Activated CD8-positive, alpha-beta memory T cell treated with anti-CD3 and anti-CD28 coated beads, Interleukin-2, amount 50 U/mL, for 24 hours (primary cell): ENCODE measurements around the gene VTI1A.

Source experiments
- DNase-seq: peaks from one replicate; pipeline ENCODE4 v3.0.0-alpha.2; 2020; ENCODE audit errors: extremely low read depth

VTI1A gene

DNA sequence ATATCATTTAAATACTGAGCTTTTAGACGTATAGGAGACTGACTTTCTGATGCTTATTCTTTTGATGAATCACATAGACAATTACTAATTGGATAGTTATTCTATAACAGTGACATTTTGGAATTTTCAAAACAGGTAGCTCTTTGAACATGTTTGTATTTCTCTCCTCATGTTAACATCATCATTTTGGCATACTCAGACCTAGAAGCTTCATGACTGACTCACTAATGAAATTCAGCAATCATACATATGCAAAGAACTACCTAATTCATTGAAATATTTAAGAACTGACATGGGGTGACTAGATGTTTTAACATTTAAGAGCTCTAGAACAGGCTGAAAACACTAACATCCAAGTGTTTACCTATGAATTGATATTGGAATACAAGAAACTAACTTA lies 192.3 kb downstream of the VTI1A start:
- no peak for DNase-seq

DNA sequence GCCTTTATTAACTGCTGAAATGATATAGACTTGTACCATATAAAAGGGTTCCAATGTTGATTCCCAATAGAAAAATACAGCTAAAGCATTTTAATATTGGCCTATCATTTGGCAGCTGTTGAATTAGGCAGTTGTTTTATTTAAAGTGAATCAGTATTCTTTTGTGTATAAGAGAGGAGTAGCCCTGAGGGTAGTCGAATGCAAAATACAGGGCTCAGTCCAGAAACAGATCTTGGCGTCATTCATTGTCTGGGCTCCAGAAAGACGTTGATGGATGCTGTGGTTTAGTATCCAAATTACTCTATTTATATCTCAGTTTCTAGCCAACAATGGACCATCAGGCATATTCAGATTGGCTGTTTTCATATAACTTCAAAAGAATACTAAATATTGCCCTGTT lies 193.6 kb downstream of the VTI1A start:
- DNase-seq = no peak

DNA sequence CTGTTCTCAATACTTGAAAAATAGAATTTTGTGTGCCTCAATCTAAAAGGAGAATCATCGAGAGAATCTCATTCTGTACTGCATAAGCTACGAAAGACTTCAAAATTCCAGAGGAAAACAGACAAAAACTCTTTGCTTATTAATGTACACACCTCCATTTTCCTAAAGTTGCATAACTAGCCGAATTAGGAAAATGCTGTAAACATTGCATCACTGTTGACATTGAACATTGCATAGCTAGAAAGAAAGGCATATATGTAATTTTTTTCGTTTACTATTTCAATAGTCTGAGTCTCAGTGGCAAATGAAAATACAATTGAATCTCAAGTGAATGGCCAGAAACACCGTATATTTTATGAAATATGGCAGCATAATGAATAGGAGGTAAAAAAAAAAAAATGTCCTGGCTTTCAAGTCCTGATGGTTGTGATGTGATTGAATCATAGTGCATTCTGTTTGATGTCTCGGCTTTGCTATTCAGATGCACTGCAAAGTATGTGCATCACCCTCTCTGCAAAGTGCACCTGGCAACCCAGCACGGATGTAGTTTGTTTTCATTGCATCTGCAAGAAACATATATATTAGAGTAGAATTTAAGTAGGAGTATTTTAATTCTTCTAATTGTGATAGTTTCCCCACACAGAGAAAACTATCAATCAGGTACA lies 196.7 kb downstream of the VTI1A start:
- DNase-seq = no peak

DNA sequence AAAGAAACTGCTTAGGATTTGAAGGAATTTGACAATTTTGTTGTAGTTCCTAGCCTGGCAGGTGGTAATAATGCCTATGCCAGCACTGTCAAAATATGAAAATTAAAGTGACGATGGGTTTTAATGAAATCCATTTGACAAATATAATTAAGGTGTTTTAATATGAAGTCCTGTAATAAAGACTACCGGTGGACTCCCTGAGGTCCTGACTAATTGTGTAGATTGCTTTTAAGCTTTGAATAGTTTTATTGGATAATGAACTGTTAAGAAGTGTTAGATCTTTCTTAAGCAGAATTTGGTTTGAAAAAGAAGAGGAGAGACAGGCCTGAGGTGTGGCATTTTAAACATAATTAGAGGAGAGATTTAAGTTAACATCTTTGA lies 197.2 kb downstream of the VTI1A start:
- DNase-seq = no peak

DNA sequence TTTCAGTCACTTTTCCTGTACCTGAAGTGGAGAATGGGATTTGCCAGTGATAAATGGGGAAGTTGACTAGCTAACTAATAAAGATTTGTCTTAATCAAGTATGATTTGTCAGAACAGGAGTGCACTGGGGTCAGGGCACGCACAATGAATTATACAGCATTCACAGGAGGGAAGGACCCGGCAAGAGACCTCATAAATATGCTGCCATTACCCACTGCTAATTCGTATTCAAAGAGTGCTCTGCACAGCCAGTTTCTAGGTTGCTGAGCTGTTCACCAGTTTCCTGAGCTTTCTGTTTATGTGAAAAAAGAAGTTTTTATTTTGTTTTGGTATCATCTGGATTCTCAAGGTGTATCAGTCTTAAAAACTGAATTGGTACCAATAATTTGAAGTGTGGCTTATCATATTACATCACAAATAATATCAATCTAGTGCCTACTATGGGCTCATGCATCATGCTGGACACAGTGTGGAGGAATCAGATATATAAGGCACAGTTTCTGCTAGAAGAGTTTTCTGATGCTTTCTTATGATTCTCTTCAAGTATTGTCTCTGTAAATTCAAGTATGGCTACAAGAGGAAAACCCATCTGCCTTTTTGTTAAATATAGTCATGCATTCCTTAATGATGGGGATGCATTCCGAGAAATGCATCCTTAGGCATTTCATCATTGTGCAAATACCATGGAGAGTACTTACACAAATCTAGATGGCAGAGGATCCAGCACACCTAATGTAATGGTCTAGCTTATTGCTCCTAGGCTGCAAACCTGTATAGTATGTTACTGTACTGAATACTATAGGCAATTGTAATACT lies 202.2 kb downstream of the VTI1A start:
- no peak for DNase-seq

DNA sequence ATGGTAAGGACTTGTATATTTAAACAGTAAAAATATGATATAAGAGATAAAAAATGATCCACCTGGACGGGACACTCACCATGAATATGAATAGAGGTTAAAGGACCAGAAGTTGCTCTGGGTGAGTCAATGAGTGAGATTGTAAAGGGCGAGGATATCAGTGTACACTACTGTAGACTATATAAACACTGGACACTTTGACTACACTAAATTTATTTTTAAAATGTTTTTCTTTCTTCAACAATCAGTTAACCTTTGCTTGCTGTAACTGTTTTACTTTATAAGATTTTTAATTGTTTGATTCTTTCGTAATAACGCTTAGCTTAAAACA lies 202.8 kb downstream of the VTI1A start:
- no peak for DNase-seq

DNA sequence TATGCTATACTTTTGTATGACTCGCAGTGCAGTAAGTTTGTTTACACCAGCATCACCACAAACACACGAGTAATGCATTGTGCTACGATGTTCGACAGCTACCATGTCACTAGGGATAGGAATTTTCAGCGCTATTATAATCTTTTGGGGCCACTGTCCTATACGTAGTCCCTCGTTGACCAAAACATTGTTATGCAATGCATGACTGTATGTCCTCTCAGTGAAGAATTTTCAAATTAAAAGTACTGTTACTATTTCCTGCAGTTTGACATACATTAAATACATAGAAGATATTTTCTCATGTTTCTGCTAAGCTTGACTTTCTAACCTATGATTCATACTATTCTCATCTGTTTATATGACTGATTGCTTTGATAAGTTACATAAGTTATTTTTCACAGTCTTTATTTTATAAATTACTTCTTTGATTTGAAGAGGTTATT lies 203.6 kb downstream of the VTI1A start:
- no peak for DNase-seq

DNA sequence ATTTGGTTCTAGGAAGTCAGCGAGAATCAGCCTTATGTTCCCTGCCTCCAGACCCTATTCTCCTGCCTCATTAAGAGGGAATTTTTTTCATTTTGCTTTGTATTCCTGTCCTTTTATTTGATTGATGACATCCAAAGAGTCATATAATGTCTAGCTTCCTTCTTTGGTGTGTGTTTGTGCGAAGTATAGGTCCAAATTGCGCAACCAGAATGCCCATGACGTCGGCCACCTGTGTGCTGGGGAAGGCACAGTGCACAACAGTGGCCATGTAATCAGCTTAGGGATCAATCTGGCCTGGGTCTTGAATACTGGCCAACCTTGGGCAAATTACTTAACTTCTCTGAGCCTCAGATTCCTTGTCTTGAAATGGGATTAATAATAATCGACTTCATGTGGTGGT lies 206.2 kb downstream of the VTI1A start:
- no peak for DNase-seq

DNA sequence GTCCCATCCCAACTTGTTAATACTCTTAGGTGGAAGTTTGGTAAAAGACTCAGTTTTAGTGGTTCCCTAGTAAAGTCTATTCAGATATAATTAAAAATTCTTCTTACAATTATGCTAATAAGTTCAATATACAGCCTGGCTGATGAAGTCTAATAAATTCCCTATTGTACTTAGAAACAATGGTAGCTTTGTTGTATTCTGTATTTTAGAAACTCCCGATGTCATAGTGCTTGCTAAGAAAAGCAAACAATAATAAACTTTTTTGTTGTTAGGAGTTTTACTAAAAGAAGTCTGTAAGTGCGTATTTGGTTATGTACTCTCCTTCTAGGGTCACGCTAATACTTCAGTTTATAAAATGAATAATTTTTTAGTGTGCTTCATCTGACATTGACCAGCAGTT lies 206.8 kb downstream of the VTI1A start:
- DNase-seq = no peak

DNA sequence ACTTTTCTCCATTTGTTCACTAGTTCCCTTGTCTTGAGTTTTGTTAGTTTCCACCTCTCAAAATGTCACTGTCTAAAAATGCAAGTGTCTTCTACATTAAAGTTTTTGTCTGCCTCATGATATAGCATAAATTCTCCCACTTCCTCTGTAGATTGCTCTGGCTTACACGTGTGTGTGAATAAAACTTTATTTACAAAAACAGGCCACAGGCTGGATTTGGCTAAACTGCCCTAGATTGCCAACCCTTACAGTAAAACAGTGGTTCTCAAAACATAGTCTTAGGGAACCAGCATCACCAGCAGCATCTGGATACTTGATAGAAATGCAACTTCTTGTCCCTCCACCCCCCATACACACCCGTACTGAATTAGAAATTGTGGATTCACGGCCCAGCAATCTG lies 207.8 kb downstream of the VTI1A start:
- DNase-seq = no peak

DNA sequence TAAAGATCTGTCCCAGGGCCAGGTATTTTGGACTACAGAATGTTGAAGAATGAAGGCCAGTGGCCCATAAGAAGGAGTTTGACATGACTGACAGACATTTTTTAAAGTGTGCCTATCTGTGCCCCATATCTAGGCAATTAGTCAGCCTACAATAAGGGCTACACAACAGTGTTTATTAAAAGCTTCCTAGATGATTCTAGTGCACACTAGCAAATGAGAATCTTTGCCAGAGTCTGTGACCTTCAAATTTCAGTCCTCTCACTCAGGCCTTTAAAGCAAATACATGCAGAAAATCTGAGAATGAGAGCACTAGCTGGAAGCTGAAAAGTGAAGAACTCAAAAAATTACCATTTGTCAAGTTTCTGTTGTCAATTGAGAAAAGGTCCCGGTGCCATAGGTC lies 208.7 kb downstream of the VTI1A start:
- DNase-seq = no peak

DNA sequence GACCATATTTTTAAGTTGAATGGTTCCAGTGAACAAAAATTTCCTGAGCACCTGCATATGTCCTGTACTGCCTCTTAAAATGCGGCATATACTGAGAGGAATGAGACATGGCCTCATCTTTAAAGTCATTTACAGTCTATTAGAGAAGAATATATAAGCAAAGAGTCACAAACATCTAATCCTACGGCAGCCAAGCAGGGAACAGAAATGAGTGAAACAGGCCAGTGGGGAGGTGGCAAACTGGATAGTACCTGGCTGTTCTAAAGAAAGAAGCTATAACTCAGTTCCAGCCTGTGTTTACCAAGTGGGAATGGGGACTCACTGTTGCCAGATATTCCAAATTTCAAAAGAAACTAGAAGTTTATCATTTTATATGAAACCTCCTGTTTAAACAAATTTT lies 211.4 kb downstream of the VTI1A start:
- no peak for DNase-seq

DNA sequence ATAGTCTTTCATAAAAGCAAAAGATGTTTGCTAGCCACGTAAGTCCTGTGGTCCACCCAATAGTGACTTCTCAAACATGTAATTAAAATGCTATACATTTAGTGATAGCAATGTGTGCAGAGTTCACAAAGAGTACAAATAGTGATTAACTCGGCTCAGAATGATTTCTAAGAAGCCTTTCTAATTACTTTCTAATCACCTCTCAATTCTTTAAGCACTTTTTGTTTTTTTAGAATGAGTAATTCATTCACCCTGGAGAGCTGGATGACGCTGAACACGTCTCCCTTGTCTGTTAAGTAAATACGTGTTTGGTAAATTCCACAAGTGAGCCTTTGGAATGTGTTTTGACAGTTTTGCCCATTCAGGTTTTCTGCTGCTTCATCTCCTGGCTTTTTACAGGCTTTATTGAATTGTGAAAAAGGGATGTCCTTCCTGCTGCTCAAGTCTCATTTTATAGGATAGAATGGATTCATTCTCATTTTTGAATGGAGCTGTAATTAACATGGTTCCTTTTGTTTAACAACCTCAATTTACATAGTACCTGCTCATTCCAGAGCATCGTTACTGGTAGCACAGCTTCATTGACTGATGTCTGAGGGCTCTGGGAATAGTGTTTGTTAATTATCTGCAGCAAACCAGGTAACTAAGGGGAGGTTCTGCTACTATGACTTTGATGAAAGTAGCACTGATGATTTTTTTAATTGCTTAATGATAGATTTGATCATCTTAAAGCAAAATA lies 212.1 kb downstream of the VTI1A start:
- DNase-seq = no peak

DNA sequence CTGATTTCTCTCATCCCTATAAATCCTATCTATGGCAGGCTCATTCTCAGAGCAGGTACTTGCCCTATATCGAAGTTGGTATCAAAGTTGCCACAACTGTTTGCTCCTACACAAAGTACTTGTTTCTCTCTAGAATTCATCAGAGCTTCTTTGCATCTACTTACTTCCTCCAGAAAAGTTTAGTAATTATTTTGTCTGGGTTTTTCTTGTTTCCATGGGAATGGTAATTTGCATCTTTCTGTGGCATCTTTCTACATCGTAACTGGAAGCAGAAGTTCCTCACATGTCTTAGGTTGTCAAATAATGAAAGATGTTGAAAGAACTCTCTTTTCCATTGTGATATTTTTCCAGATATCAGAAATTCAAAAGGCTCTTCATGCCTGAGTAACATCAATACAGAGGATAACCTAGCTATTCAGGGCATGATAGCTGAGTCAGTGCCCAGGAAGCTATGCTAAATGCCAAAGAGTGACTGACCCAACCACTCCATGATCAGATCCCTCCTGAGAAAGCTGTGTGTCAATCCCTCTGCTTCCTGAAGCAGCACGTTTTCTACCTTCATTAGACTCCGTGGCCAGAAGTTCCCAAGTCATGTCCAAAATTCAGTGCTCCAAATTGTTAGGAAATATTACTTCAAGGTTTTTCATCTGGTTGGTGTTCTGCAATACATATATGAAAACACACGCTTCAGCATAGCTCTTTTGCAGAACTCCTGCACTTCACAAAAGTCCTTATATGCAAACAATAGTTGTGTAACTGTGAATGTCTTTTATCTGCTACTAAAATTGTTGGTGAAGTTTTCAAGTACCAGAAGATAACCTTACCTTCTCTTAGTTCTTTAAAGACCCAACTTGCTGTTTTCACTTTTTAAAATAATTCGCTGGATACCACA lies 216.5 kb downstream of the VTI1A start:
- no peak for DNase-seq

DNA sequence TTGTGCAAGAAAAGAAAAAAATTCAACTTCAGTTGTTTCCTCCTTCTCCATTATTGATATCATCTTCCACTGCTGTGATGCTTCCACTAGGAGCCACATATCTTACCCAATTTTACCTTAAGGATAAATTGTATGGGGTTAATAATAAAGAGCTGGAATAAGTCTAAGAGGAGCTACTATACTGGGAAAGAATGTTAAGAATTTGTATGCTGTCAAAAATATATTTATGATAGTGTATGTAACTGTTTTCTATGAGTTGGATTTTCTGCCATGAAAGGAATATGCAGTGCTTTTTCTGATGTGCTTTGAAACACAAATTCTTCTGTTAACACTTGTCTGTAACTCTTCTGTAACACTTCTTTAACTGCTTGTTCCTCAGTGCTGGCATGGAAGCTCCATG lies 219.1 kb downstream of the VTI1A start:
- no peak for DNase-seq

DNA sequence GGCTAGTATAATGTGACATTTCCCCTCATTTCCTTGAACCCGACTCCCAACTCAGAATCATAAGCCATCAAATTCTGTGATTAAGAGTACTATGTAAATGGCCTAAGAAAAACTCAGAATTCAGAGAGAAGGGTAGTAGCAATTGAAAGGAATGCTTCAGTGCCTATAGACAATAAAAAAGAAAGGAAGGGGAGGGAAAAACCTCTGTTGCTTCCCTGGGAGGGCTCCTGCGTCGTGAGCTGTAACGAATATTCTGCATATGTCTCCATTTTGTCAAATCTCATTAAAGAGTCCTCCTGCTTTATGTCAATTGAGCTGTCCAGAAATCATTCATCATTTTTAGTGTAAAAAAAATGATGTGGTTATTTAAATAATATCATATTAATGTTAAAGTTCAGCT lies 223.0 kb downstream of the VTI1A start:
- DNase-seq = no peak

DNA sequence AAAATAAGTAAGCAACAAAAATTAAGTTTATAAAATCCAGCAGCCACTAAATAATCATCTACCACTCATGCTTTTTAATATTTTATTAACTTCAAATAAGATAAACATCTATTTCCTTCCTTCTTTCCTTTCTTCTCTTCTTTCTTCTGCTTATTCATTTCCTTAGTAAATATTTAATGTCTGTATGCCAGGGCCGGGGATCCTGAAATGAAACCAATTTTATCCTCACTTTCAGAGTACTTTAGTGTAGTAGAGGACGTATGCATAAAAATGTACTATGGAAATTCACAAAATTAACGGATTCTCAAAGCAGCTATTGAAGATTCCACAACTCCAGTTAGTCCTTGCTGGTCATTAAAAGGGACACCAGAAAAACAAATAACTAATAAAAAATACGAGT lies 224.7 kb downstream of the VTI1A start:
- no peak for DNase-seq

DNA sequence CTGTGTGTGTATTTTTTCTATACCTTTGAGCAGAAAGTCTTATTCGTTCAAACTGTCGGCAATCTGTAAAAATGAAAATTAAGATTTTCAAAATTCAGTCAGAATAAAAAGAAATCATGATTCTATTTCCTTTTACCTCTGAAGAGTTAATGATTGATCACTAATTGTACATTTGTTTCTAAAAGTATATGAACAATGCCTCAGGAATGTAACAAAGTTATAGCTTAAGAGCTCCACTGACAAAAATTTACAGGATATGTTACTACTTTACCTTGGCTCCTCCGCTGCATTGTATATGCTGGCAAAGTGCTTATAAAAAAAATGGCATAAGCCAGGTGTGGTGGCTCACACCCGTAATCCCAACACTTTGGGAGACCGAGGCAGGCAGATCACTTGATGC lies 225.7 kb downstream of the VTI1A start:
- DNase-seq = no peak

DNA sequence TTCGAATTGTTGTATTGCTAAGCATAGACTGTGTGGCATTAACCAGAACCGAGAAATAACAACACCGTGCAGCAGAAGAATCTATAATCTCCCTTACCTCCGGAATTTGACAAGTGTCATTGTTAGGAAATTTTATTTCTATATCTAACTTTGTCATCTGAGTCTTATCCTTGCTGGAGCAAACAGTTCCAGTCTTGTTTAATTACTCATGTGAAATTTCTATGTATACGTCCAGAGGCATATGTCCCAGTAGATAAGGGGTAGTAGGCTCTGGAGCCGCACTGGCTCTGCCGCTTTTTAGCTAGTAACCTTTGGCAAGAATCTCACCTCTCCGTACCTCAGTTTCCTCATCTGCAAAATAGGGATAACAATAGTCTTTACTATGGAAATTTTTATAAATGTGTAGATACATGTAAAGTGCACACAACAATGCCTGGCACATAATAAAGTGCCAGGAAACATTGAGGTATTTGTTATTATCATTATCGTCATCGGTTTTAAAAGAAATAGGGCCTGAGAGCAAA lies 228.6 kb downstream of the VTI1A start:
- DNase-seq = no peak

DNA sequence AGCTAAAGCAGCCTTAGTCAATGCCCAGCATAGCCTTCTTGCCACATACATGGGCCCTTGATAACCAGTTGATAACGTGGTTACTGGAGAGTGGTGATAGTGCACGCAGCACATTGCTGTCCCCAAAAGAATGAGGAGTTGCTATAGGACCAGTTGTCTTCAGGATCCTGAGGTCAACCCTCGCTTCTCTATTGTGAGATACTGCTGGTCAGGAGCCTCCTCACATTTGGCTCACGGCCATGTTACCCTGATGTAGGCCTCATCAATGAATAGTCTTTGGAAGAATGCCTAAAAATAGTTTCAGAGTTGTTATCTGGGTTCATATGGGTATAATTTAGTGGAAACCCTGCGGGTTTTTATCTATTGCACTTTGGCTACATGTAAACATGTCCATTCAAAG lies 230.7 kb downstream of the VTI1A start:
- DNase-seq = no peak

DNA sequence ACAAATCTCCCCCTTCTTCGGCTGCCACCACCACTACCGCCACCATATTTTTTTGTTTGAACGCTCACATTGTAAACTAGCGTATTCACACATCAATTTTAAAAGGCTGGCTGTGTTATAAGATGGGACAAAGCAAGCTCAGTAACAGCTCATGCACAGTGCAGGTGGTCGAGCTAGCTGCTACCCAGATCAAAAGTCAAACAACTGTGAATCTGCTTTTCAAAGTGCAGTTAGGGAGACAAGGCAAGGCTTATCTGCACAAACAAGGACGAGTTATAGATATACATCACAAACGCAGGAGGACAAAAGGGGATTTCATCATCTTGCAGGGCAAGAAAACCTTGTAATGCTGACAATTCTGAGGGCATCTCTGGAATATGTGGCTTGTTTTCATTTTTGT lies 231.6 kb downstream of the VTI1A start:
- DNase-seq = no peak

DNA sequence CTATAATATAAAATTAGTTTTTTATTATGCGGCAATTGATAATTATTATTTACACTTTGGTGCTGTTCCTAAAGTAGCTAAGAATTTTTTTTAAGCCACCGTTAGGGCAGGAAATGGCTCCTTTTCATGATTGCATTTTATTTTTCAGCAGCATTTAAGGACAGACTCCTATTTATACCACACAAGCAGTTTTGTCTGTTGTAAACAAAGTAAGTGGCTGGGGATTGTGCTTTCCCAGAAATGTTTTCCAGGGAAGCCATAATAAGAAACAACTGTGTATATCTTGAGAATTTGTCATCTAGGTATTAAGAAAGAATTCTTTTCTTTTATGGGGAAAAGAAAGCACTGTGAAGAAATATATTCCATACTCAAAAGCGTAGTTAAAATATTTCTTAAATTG lies 232.0 kb downstream of the VTI1A start:
- DNase-seq = no peak
